IPS-15b (cell line): ENCODE data around the gene ZBTB16.

Source experiments
- H3K27me3 ChIP-seq: one replicate; pipeline ENCODE4 v1.6.1; 2013; ENCODE audit warnings: low read length; ENCODE audit not compliant: control insufficient read depth, insufficient read depth
- H3K36me3 ChIP-seq: one replicate; pipeline ENCODE4 v1.6.1; 2013; ENCODE audit warnings: low read length; ENCODE audit not compliant: control insufficient read depth, insufficient read depth
- H3K4me1 ChIP-seq: one replicate; pipeline ENCODE4 v1.6.1; 2013; ENCODE audit warnings: mild to moderate bottlenecking, low read length; ENCODE audit not compliant: control insufficient read depth, insufficient read depth
- H3K4me3 ChIP-seq: one replicate; pipeline ENCODE4 v1.5.1; 2013; ENCODE audit warnings: low read depth, low read length
- H3K9ac ChIP-seq: one replicate; pipeline ENCODE4 v1.6.1; 2013; ENCODE audit warnings: low read depth, mild to moderate bottlenecking, low read length
- H3K9me3 ChIP-seq: one replicate; pipeline ENCODE4 v1.6.1; 2013; ENCODE audit warnings: mild to moderate bottlenecking, low read length; ENCODE audit not compliant: control insufficient read depth, insufficient read depth

Gene ZBTB16

GRCh38 chr11:114129699-114130098, 70.2 kb downstream of the ZBTB16 start:
- H3K36me3 ChIP-seq: no peaks in the 10 kb centered on the region
- no peak overlapping the region for H3K4me3 ChIP-seq
- H3K9ac ChIP-seq: no peak overlapping the region
- H3K27me3 ChIP-seq: no peaks in the 10 kb centered on the region
- H3K9me3 ChIP-seq: no peaks in the 10 kb centered on the region
- no peaks in the 10 kb centered on the region for H3K4me1 ChIP-seq

DNA sequence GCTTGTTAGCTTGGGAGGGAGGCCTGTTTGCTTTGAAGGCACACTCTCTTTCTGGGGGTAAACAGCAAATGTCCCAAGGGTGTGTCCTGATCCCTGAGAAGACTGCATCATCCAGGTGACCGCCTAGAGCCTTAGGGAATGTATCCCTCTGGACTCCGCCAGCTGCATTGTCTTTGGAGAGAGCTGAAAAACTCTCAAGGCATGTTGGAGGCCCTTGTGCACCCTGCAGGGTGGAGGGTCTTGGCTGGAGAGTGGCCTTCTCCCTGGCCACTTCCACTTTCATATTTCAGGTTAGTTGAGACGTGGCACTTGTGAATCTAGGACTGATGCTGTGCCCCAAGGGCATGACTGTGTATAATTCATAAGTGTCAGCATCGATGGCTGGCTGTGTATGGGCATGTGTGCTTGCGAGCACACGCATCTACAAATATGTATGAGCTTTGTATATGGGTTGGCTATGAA, 70.6 kb downstream of the ZBTB16 start:
- Histone ChIP-seq H3K4me1 (no peaks in the 10 kb centered on the region), H3K36me3 (no peaks in the 10 kb centered on the region), H3K4me3 (no peak overlapping the region), H3K27me3 (no peaks in the 10 kb centered on the region), H3K9me3 (no peaks in the 10 kb centered on the region), H3K9ac (no peak overlapping the region)

GRCh38 chr11:114130629-114131277, 71.2 kb downstream of the ZBTB16 start:
- H3K9me3 ChIP-seq: no peaks in the 10 kb centered on the region
- no peaks in the 10 kb centered on the region for H3K36me3 ChIP-seq
- no peak overlapping the region for H3K4me3 ChIP-seq
- no peaks in the 10 kb centered on the region for H3K4me1 ChIP-seq
- no peak overlapping the region for H3K9ac ChIP-seq
- no peaks in the 10 kb centered on the region for H3K27me3 ChIP-seq

DNA sequence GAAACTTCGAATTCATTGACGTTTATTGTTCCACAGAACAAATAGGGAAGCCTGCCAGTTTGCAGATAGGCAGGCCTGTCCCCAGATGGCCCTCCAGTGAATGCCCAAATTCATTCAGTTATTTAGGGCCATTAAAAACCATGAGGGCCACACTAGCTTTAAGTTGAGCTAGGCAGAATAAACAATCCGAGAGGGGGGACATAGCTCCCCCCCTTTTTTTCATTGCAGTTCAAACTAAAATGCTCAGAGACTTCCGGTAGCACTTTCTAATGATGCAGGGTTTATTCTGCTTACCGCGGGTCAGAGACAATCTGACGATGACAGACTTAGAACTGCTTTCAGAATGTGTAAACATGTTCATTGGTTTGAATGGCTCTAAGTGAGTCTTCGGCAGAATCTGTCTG, 72.0 kb downstream of the ZBTB16 start:
- Histone ChIP-seq H3K27me3 (no peaks in the 10 kb centered on the region), H3K4me3 (no peak overlapping the region), H3K36me3 (no peaks in the 10 kb centered on the region), H3K9ac (no peak overlapping the region), H3K4me1 (no peaks in the 10 kb centered on the region), H3K9me3 (no peaks in the 10 kb centered on the region)

DNA sequence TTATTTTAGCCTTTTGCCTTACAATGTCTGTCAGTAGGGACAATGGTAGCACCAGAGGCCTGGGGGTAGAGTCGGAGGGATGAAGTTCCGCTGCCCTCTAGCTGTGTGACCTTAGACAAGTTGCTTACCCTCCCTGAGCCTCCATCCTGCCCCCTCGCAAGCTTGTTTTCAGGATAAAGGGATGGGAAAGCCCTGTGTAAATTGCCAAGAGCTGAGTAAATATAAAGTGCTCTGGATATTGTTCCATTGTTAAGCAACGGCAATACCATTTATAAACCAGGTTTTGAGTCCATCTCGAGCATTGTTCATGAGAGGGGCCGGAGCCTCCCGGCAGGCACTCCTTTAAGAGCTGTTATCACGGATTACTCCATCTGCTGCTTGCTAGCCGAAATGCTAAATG, 72.9 kb downstream of the ZBTB16 start:
- Histone ChIP-seq H3K9ac (no peak overlapping the region), H3K4me1 (no peaks in the 10 kb centered on the region), H3K27me3 (no peaks in the 10 kb centered on the region), H3K36me3 (no peaks in the 10 kb centered on the region), H3K4me3 (no peak overlapping the region), H3K9me3 (no peaks in the 10 kb centered on the region)

DNA sequence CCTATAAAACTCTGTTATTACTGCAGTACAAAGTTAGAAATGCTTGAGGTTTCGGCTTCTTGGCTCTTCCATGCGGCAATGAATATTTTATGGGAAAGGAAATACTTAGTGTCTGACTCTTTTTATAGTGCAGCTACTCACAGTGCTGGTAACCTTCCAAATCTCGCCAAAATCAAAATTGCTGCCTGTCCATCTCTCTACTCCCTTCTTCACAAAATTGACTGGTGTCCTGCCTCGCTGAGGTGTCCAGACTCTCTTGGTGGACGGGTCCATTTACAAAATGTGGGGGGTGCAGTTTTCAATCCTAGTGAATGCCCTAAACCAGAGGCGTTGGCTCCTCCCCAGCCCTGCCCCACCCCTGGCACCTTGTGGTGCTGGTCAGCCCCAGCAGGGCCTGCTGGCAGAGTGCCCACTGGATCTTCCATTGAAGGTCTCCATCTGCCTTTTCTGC, 73.5 kb downstream of the ZBTB16 start:
- Histone ChIP-seq H3K36me3 (no peaks in the 10 kb centered on the region), H3K4me3 (no peak overlapping the region), H3K9me3 (no peaks in the 10 kb centered on the region), H3K4me1 (no peaks in the 10 kb centered on the region), H3K9ac (no peak overlapping the region), H3K27me3 (no peaks in the 10 kb centered on the region)

GRCh38 chr11:114133548-114134329, 74.2 kb downstream of the ZBTB16 start:
- Histone ChIP-seq H3K36me3 (no peaks in the 10 kb centered on the region), H3K9me3 (no peaks in the 10 kb centered on the region), H3K27me3 (no peaks in the 10 kb centered on the region), H3K9ac (no peak overlapping the region), H3K4me1 (no peaks in the 10 kb centered on the region), H3K4me3 (no peak overlapping the region)

GRCh38 chr11:114134870-114135269, 75.4 kb downstream of the ZBTB16 start:
- Histone ChIP-seq H3K4me1 (no peaks in the 10 kb centered on the region), H3K27me3 (no peaks in the 10 kb centered on the region), H3K36me3 (no peaks in the 10 kb centered on the region), H3K9ac (no peak overlapping the region), H3K4me3 (no peak overlapping the region), H3K9me3 (no peaks in the 10 kb centered on the region)

GRCh38 chr11:114135737-114136151, 76.2 kb downstream of the ZBTB16 start:
- H3K4me1 ChIP-seq: no peaks in the 10 kb centered on the region
- no peak overlapping the region for H3K4me3 ChIP-seq
- no peaks in the 10 kb centered on the region for H3K36me3 ChIP-seq
- H3K9me3 ChIP-seq: no peaks in the 10 kb centered on the region
- H3K27me3 ChIP-seq: no peaks in the 10 kb centered on the region
- H3K9ac ChIP-seq: no peak overlapping the region

GRCh38 chr11:114136686-114137640, 77.5 kb downstream of the ZBTB16 start:
- Histone ChIP-seq H3K4me1 (no peaks in the 10 kb centered on the region), H3K4me3 (no peak overlapping the region), H3K36me3 (no peaks in the 10 kb centered on the region), H3K27me3 (no peaks in the 10 kb centered on the region), H3K9ac (no peak overlapping the region), H3K9me3 (no peaks in the 10 kb centered on the region)

DNA sequence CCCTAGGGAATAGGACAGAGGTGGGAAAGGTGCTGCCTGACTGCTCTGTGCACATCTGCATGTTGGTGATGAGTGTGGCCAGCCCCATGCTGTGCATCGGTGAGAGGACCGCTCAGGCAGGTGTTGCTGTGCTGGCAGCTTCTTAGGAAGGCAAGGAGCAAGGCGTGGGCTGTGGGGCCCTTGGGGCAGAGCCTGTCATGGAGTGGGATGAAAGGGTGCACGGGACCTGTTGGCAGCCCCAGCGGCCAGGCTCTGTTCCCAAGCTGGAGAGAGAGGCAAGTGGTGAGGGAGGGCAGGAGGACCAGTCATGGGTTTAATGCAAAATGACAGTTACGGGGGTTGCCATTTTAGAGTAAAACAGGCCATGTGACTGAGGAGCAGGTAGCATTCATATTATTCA, 78.3 kb downstream of the ZBTB16 start:
- Histone ChIP-seq H3K27me3 (no peaks in the 10 kb centered on the region), H3K4me1 (no peaks in the 10 kb centered on the region)

More for the DNA sequence above, 78.3 kb downstream of the ZBTB16 start:
- Histone ChIP-seq H3K9me3 (no peaks in the 10 kb centered on the region), H3K36me3 (no peaks in the 10 kb centered on the region), H3K4me3 (no peak overlapping the region), H3K9ac (no peak overlapping the region)
